Subcutaneous adipose tissue (tissue), 4 donors: ENCODE results near the gene AIP. TPM values are rescaled to one million over a fixed set of nuclear protein-coding genes. Genes with fewer than 3 reads are reported as not detected.

Experiments
- total RNA-seq, 4 donors: library from RNA; depleted of rRNA; stranded (reverse); fragments of >200 nt; gene quantifications; one replicate each; pipeline ENCODE4 v1.1.0, GENCODE V29; 2016
- TF ChIP-seq, protein P1 (sequence below): fragments of 450-650 bp; IDR thresholded peaks from one replicate; pipeline ENCODE4 v1.5.1; 2016; ENCODE audit warnings: low read depth, mild to moderate bottlenecking, control low read depth, antibody characterized with exemption, moderate library complexity

Gene AIP
- total RNA-seq, 4 donors from 2014 or later: 48.6 to 77.3 (median 64.9) TPM

DNA sequence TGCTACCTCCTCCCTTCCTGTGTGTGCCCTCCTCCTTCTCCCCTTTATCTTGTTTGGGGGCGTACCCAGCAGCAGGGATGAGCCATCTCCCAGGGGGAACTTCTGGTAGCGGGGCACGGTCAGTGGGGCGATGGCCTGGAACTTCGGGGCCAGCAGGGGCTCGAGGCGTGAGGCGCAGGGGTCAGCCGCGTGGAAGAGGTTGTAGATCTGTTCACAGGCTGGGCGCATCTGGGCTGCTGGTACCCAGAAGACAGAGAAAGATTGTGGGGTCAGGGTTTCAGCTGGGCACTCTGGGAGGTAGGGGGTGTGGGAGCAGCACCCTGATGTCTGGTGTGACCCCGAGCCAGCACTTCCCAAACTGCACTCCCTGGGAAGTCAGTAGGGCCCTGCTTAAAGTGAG is 13.3 kb downstream of the AIP start:
- TF ChIP-seq, protein P1, sequence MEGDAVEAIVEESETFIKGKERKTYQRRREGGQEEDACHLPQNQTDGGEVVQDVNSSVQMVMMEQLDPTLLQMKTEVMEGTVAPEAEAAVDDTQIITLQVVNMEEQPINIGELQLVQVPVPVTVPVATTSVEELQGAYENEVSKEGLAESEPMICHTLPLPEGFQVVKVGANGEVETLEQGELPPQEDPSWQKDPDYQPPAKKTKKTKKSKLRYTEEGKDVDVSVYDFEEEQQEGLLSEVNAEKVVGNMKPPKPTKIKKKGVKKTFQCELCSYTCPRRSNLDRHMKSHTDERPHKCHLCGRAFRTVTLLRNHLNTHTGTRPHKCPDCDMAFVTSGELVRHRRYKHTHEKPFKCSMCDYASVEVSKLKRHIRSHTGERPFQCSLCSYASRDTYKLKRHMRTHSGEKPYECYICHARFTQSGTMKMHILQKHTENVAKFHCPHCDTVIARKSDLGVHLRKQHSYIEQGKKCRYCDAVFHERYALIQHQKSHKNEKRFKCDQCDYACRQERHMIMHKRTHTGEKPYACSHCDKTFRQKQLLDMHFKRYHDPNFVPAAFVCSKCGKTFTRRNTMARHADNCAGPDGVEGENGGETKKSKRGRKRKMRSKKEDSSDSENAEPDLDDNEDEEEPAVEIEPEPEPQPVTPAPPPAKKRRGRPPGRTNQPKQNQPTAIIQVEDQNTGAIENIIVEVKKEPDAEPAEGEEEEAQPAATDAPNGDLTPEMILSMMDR: no peak

DNA sequence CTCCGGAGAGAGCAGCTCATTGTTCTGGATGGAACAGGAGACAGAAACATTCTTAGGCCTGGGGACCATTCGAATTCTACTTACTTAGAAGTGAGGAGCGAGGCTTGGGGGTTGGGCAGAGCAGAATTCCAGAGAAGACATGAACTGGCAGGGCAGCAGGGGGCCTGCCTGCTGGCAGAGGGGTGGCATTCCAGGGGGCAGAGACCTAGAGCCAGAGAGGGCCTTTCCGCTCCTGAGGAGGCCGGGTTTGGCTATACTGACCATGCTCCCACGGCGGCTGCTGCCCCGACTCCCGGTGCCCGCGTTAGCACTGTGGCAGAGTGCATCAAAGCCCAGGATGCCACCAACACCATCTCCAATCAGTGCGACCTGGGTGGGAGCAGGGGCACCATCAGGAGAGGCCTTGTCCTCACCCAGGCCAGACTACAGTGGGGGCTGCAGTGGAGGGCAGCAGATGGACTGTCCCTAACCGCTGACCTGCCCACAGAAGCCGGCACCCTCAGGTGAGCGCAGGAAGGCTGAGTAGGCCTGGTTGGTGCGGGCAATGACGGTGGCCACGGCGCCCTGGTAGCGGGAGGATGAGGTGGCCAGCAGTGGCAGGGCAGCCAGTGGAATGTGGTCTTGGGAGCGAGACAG is 14.9 kb downstream of the AIP start:
- TF ChIP-seq, protein P1: no peak

DNA sequence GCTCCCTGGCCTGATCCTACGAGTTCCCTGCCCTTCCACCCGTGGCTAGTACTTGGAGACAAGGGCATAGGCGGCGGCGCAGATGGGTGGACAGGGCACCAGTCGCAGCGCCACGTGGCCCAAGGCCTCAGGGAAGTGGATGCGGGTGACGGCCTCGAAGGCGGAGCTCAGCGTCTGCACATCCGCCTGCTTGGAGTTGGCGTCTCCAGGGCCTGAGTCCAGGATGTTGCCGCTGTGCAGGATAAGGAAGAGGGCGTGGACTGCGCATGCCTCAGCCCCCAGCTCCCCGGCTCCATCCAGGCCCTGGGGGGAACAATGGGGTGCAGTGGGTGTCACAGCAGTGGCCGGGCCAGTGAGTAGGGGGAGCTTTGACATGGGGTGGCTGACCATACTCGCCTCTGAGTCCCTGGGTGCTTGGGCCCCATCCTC is 15.7 kb downstream of the AIP start:
- TF ChIP-seq, protein P1: no peak

- TF ChIP-seq, protein P1: no peak
Observed at GRCh38 chr11:67499808-67500483, 17.1 kb downstream of the AIP start.

DNA sequence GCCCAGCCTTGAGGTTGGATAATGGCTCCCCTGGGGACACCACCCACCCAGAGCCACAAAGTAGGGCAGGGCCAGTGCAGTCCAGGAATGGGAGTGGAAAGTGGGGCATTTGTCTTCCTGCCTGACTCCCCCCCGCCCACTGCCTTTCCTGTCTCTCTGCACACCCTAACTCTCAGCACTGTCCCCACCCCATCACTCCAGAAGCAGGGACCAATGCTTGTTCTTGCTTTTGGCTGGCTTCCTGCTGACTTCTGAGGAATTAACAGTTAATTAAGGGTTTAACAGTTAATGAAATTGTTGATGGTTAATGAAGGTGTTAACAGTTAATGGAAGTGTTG is 17.6 kb downstream of the AIP start:
- TF ChIP-seq, protein P1: no peak

DNA sequence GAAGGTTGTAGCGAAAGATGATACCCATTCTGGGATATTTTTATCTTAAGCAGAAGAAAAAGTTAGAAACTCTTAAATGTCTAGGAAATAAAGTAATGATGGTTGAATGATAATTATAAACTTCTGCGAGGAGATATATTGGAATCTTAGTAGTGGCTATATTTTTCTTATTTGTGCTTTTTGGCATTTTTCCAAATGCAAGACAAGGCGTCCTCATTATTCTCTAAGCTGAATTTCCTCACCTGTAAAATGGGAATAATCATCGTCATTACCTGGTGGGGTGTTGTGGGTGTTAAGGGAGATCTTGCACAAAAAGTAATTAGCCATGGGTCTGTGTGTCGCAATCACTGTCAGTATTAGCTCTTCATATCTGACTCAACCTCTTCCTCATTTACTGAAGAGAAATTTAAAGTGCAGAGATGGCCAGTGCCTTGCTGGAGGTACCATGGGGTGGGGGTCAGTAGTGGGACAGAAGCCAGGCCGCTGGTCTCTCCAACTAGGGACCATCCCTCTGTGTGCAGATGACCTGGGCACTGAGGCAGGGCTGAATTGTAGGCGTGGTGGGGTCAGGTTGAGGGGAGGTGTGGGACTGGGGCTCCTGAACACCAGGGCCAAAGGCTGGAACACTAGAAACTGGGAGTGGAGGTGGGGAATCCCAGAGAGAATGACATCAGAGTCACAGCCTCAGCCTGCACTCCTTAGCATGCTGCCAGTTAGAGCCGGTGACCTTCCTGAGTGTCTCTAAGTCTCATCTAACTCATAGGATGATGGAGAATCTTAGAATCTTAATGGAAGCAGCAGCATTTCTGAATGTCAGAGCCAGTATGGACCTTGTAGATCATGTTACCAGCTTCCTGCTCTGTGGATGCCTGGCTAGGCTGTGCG is 18.2 kb downstream of the AIP start:
- TF ChIP-seq, protein P1: no peak

GRCh38 chr11:67501854-67502253 is 19.0 kb downstream of the AIP start:
- TF ChIP-seq, protein P1: no peak
